ENCODE results near the gene ZMIZ1. TPM values are rescaled to one million over a fixed set of nuclear protein-coding genes. Genes with fewer than 3 reads are reported as not detected.

The ZMIZ1 gene
- total and polyA plus RNA-seq, 2 experiments from 2014 or later = 9.2 to 30.9 TPM

DNA sequence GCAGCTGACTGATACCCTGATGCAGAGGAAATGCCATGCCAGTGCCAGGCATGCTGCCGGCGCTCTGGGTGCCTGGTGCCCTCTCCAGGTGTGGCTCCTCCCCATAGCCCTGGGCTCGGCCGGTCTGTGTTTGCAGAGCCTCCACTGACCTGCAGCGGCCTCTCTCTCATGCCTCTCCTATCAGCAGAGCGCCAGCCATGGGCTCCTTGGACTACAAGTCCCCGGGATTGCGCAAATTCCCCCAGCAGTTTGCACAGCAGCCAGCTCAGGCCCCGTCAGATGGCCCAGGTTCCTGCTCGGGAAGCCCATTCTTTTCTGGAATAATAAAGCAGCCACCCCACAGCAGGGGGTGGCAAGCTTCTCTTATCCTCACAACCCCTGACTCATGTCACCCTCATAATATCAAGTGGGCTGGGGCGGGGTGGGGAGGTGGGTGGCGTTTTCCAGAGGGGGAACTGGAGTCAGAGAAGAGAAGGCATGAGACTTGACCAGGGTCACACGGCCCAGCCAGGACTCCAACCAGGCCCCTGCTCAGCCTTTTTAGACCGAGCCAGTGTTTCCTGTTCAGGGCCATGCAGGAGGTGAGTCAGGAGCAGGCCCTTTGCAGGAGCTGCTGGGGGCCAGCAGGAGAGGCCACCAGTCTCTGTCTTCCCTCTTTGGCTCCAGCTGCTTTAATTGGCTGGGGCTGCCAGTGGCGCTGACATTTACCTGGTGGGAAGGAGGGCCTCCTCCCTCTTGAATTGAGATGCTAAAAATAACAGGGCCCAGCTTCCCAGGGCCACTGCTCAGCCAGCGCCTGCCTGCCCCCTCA lies 58.6 kb downstream of the ZMIZ1 start:
- Histone ChIP-seq H3K9me2 (ENCODE audit: insufficient read depth) (no peaks in the 10 kb centered on the region), H3K4me3 (no peak overlapping the region), H4K20me1 (replicated peaks; ENCODE audit: insufficient read depth) (no peaks in the 10 kb centered on the region; the same call in 1 of the 2 replicates), H3F3A (replicated peaks; ENCODE audit: low read depth) (no peaks in the 10 kb centered on the region), H3K27me3 (ENCODE audit: insufficient read depth) (no peaks in the 10 kb centered on the region), H3K79me2 (replicated peaks; ENCODE audit: insufficient read depth) (peaks cover 6% of the 10 kb centered on the region), H2AFZ (no peak overlapping the region), H3K27ac (ENCODE audit: low read depth) (peak overlapping the region; percentile 50; the same call in 1 of the 2 replicates), H3K4me1 (ENCODE audit: insufficient read depth) (peaks cover 57% of the 10 kb centered on the region), H3K4me2 (no peak overlapping the region), H3K36me3 (ENCODE audit: insufficient read depth) (no peaks in the 10 kb centered on the region)
- H3K27me3 Mint-ChIP-seq (ENCODE audit: insufficient read depth, low read depth, poor library complexity) = peaks cover 28% of the 10 kb centered on the region
- TF ChIP-seq, protein P1, sequence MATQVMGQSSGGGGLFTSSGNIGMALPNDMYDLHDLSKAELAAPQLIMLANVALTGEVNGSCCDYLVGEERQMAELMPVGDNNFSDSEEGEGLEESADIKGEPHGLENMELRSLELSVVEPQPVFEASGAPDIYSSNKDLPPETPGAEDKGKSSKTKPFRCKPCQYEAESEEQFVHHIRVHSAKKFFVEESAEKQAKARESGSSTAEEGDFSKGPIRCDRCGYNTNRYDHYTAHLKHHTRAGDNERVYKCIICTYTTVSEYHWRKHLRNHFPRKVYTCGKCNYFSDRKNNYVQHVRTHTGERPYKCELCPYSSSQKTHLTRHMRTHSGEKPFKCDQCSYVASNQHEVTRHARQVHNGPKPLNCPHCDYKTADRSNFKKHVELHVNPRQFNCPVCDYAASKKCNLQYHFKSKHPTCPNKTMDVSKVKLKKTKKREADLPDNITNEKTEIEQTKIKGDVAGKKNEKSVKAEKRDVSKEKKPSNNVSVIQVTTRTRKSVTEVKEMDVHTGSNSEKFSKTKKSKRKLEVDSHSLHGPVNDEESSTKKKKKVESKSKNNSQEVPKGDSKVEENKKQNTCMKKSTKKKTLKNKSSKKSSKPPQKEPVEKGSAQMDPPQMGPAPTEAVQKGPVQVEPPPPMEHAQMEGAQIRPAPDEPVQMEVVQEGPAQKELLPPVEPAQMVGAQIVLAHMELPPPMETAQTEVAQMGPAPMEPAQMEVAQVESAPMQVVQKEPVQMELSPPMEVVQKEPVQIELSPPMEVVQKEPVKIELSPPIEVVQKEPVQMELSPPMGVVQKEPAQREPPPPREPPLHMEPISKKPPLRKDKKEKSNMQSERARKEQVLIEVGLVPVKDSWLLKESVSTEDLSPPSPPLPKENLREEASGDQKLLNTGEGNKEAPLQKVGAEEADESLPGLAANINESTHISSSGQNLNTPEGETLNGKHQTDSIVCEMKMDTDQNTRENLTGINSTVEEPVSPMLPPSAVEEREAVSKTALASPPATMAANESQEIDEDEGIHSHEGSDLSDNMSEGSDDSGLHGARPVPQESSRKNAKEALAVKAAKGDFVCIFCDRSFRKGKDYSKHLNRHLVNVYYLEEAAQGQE (IDR thresholded peaks at IDR 0.05; ENCODE audit: unreplicated experiment) = no peak
- no peak for TF ChIP-seq EZH2 (IDR thresholded peaks at IDR 0.05; ENCODE audit: low read depth, unreplicated experiment)
- TF ChIP-seq EZH2phosphoT487 (IDR thresholded peaks at IDR 0.05; ENCODE audit: unreplicated experiment) = no peak
- TF ChIP-seq POLR2AphosphoS5 (IDR thresholded peaks at IDR 0.05; ENCODE audit: low read depth) = no peak
- no peak for TF ChIP-seq ZNF331 (CRISPR knock-in tag; IDR thresholded peaks at IDR 0.05; ENCODE audit: low read depth)
- no peak overlapping the region; the same call in 2 of the 3 replicates for H3K4me3 Mint-ChIP-seq
- DNase-seq (ENCODE audit: low spot score) (peak; percentile 57), ATAC-seq (peak; percentile 48)
- H3K9me3 Mint-ChIP-seq = no peaks in the 10 kb centered on the region
- peak overlapping the region; percentile 80 for H3K27ac Mint-ChIP-seq
- peaks cover 66% of the 10 kb centered on the region for H3K4me1 Mint-ChIP-seq
- H3K36me3 Mint-ChIP-seq (ENCODE audit: low read depth) = 0 out of 3 replicates have a peak, but pooled peaks cover 3% of the 10 kb centered on the region

DNA sequence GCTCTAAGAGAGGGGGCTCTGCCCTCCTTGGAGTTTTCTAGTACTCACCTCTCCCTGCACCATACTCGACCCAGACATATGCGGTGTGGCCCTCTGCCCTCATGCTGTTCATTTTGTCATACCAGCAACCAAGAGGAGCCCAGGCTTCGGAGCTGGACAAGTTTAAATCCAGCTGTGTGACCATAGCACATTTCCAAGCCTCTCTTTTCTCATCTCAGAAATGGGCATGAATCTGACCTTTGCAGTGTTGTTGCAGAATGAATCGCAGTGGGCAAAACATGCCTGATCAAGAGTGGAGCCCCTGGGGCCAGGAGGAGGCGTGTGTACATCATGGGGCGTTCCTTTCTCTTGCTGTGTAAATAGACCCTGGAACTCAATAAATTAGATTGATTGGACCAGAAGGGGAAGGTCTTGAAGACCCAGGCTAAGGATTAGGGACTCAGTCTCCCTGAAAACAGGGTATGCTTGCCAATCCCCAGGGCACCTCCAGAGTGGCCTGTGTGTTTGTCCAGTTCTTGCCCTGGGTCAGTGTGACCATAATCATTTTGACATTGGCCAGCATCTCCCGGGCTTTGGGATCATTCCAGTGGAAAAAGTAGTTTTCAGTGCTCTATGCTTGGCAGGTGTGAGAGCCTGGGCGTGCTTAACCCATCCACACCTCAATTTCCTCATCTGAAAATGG lies 59.6 kb downstream of the ZMIZ1 start:
- ATAC-seq = no peak
- Histone ChIP-seq H4K20me1 (replicated peaks; ENCODE audit: insufficient read depth) (no peaks in the 10 kb centered on the region; the same call in 1 of the 2 replicates), H3K4me1 (ENCODE audit: insufficient read depth) (peaks cover 66% of the 10 kb centered on the region), H3K27me3 (ENCODE audit: insufficient read depth) (no peaks in the 10 kb centered on the region), H3K4me2 (peak overlapping the region; percentile 34; the same call in 1 of the 2 replicates), H3K27ac (ENCODE audit: low read depth) (peak overlapping the region; percentile 21; the same call in 1 of the 2 replicates), H3K4me3 (no peak overlapping the region), H2AFZ (no peak overlapping the region), H3K36me3 (ENCODE audit: insufficient read depth) (no peaks in the 10 kb centered on the region), H3K9me2 (ENCODE audit: insufficient read depth) (no peaks in the 10 kb centered on the region), H3K79me2 (replicated peaks; ENCODE audit: insufficient read depth) (peaks cover 6% of the 10 kb centered on the region), H3F3A (replicated peaks; ENCODE audit: low read depth) (no peaks in the 10 kb centered on the region)
- no peaks in the 10 kb centered on the region for H3K9me3 Mint-ChIP-seq
- H3K27ac Mint-ChIP-seq = peak overlapping the region; percentile 87; the same call in 1 of the 2 replicates
- no peak for DNase-seq (ENCODE audit: low spot score)
- H3K4me3 Mint-ChIP-seq = no peak overlapping the region; the same call in 2 of the 3 replicates
- H3K27me3 Mint-ChIP-seq (ENCODE audit: insufficient read depth, low read depth, poor library complexity) = peaks cover 29% of the 10 kb centered on the region
- 0 out of 3 replicates have a peak, but pooled peaks cover 3% of the 10 kb centered on the region for H3K36me3 Mint-ChIP-seq (ENCODE audit: low read depth)
- H3K4me1 Mint-ChIP-seq = peaks cover 74% of the 10 kb centered on the region
- TF ChIP-seq, protein P1 (IDR thresholded peaks at IDR 0.05; ENCODE audit: unreplicated experiment) = no peak
- no peak for TF ChIP-seq ZNF331 (CRISPR knock-in tag; IDR thresholded peaks at IDR 0.05; ENCODE audit: low read depth)
- TF ChIP-seq, protein P2, sequence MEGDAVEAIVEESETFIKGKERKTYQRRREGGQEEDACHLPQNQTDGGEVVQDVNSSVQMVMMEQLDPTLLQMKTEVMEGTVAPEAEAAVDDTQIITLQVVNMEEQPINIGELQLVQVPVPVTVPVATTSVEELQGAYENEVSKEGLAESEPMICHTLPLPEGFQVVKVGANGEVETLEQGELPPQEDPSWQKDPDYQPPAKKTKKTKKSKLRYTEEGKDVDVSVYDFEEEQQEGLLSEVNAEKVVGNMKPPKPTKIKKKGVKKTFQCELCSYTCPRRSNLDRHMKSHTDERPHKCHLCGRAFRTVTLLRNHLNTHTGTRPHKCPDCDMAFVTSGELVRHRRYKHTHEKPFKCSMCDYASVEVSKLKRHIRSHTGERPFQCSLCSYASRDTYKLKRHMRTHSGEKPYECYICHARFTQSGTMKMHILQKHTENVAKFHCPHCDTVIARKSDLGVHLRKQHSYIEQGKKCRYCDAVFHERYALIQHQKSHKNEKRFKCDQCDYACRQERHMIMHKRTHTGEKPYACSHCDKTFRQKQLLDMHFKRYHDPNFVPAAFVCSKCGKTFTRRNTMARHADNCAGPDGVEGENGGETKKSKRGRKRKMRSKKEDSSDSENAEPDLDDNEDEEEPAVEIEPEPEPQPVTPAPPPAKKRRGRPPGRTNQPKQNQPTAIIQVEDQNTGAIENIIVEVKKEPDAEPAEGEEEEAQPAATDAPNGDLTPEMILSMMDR (conservative IDR thresholded peaks at IDR 0.05; ENCODE audit: low read depth in 2 of 2) = no peak
- TF ChIP-seq JUNB (IDR thresholded peaks at IDR 0.05; ENCODE audit: unreplicated experiment) = no peak
- no peak for TF ChIP-seq EZH2phosphoT487 (IDR thresholded peaks at IDR 0.05; ENCODE audit: unreplicated experiment)

Data from GM23338 (cell line).